H9 (cell line): Measurements from ENCODE around the gene CDC27. TPM values are rescaled to one million over a fixed set of nuclear protein-coding genes. Genes with fewer than 3 reads are reported as not detected.

Experiments used
- DNase-seq: peaks from one replicate; pipeline ENCODE4 v3.0.0-alpha.2; 2017
- H2AFZ ChIP-seq: one replicate; pipeline ENCODE4 v1.6.1; 2013; ENCODE audit warnings: mild to moderate bottlenecking, low read length, control low read depth, moderate library complexity
- H2AK5ac ChIP-seq: 2 replicates; pipeline ENCODE4 v1.6.1; 2013; ENCODE audit warnings: low read length, control low read depth, mixed read lengths; ENCODE audit not compliant: insufficient read length
- H2BK120ac ChIP-seq: one replicate; pipeline ENCODE4 v1.6.1; 2013; ENCODE audit warnings: low read depth, mild to moderate bottlenecking, low read length, control low read depth, inconsistent platforms; ENCODE audit not compliant: poor library complexity, severe bottlenecking
- H2BK12ac ChIP-seq: 2 replicates; pipeline ENCODE4 v1.6.1; 2013; ENCODE audit warnings: low read length, control low read depth, mixed read lengths, low read depth; ENCODE audit not compliant: insufficient read length
- H2BK15ac ChIP-seq: 2 replicates; pipeline ENCODE4 v1.6.1; 2013; ENCODE audit warnings: low read depth, low read length, control low read depth
- H2BK20ac ChIP-seq: one replicate; pipeline ENCODE4 v1.6.1; 2013; ENCODE audit warnings: low read depth, mild to moderate bottlenecking, low read length, control low read depth, inconsistent platforms; ENCODE audit not compliant: poor library complexity, severe bottlenecking
- H2BK5ac ChIP-seq: 2 replicates; pipeline ENCODE4 v1.6.1; 2013; ENCODE audit warnings: low read length, control low read depth, mixed read lengths; ENCODE audit not compliant: insufficient read length
- H3K14ac ChIP-seq: 2 replicates; pipeline ENCODE4 v1.6.1; 2013; ENCODE audit warnings: low read length, control low read depth; ENCODE audit not compliant: insufficient read depth
- H3K18ac ChIP-seq: 2 replicates; pipeline ENCODE4 v1.6.1; 2013; ENCODE audit warnings: low read depth, mild to moderate bottlenecking, mixed read lengths, low read length, control low read depth; ENCODE audit not compliant: insufficient read length
- H3K23ac ChIP-seq: 2 replicates; pipeline ENCODE4 v1.6.1; 2013; ENCODE audit warnings: low read length, control low read depth, mixed read lengths, low read depth; ENCODE audit not compliant: insufficient read length
- H3K23me2 ChIP-seq: 2 replicates; pipeline ENCODE4 v1.6.1; 2013; ENCODE audit warnings: low read depth, mild to moderate bottlenecking, mixed read lengths, low read length, control low read depth; ENCODE audit not compliant: insufficient read length, poor library complexity, severe bottlenecking
- H3K27ac ChIP-seq: 2 replicates; pipeline ENCODE4 v1.5.1; 2013; ENCODE audit warnings: low read length, control low read depth, mixed read lengths, low read depth; ENCODE audit not compliant: insufficient read length
- H3K27me3 ChIP-seq: 2 replicates; pipeline ENCODE4 v1.6.1; 2013; ENCODE audit warnings: low read length, control low read depth, inconsistent platforms; ENCODE audit not compliant: insufficient read depth
- H3K4ac ChIP-seq: 2 replicates; pipeline ENCODE4 v1.6.1; 2013; ENCODE audit warnings: low read depth, mild to moderate bottlenecking, control low read depth, inconsistent platforms, low read length, moderate library complexity
- H3K4me1 ChIP-seq: 2 replicates; pipeline ENCODE4 v1.6.1; 2013; ENCODE audit warnings: low read length, control low read depth, inconsistent platforms; ENCODE audit not compliant: insufficient read depth
- H3K4me2 ChIP-seq: 2 replicates; pipeline ENCODE4 v1.6.1; 2013; ENCODE audit warnings: low read length, control low read depth, mixed read lengths; ENCODE audit not compliant: insufficient read length, insufficient read depth
- H3K56ac ChIP-seq: 2 replicates; pipeline ENCODE4 v1.6.1; 2013; ENCODE audit warnings: low read depth, mild to moderate bottlenecking, mixed read lengths, low read length, control low read depth; ENCODE audit not compliant: insufficient read length
- H3K79me1 ChIP-seq: 2 replicates; pipeline ENCODE4 v1.6.1; 2013; ENCODE audit warnings: low read depth, mild to moderate bottlenecking, moderate library complexity, low read length, control low read depth, inconsistent platforms; ENCODE audit not compliant: insufficient read depth, poor library complexity, severe bottlenecking
- H3K79me2 ChIP-seq: 2 replicates; pipeline ENCODE4 v1.6.1; 2013; ENCODE audit warnings: low read length, control low read depth, inconsistent platforms; ENCODE audit not compliant: insufficient read depth
- H3K9ac ChIP-seq: 2 replicates; pipeline ENCODE4 v1.6.1; 2013; ENCODE audit warnings: low read length, control low read depth, mixed read lengths; ENCODE audit not compliant: insufficient read length; ENCODE audit errors: extremely low read depth
- H3K9me3 ChIP-seq: one replicate; pipeline ENCODE4 v1.6.1; 2013; ENCODE audit warnings: low read depth, low read length, inconsistent platforms; ENCODE audit not compliant: control insufficient read depth
- H3T11ph ChIP-seq: one replicate; pipeline ENCODE4 v1.6.1; 2013; ENCODE audit warnings: mild to moderate bottlenecking, low read length, control low read depth, inconsistent platforms
- H4K20me1 ChIP-seq: one replicate; pipeline ENCODE4 v1.6.1; 2013; ENCODE audit not compliant: control insufficient read depth, insufficient read length, insufficient read depth
- H4K5ac ChIP-seq: 2 replicates; pipeline ENCODE4 v1.6.1; 2013; ENCODE audit warnings: low read depth, mild to moderate bottlenecking, mixed read lengths, low read length, control low read depth; ENCODE audit not compliant: insufficient read length
- H4K8ac ChIP-seq: replicated peaks from 2 replicates; pipeline ENCODE4 v1.6.1; 2013; ENCODE audit warnings: low read length, control low read depth, mixed read lengths, low read depth; ENCODE audit not compliant: insufficient read length
- H4K91ac ChIP-seq: 2 replicates; pipeline ENCODE4 v1.6.1; 2013; ENCODE audit warnings: low read depth, mild to moderate bottlenecking, moderate library complexity, mixed read lengths, low read length, control low read depth; ENCODE audit not compliant: insufficient read length
- H3K27ac Mint-ChIP-seq, 3 experiments: 2 replicates in 2 of 3; 3 replicates in 1 of 3; pipeline ENCODE4 v1.8.0; 2020 to 2021; ENCODE audit warnings: mixed read lengths in 3 of 3, mild to moderate bottlenecking in 1 of 3, moderate library complexity in 1 of 3
- H3K27me3 Mint-ChIP-seq: 2 replicates; pipeline ENCODE4 v1.8.0; 2021; ENCODE audit warnings: low read depth, mild to moderate bottlenecking, moderate library complexity, mixed read lengths
- H3K36me3 Mint-ChIP-seq, 3 experiments: 2 replicates in 2 of 3; 3 replicates in 1 of 3; pipeline ENCODE4 v1.8.0; 2020 to 2021; ENCODE audit warnings: low read depth in 3 of 3, mixed read lengths in 3 of 3; ENCODE audit not compliant: insufficient read depth in 1 of 3
- H3K4me1 Mint-ChIP-seq, 2 experiments: 2 replicates each; pipeline ENCODE4 v1.8.0; 2020; ENCODE audit warnings: mixed read lengths in 2 of 2
- H3K4me3 Mint-ChIP-seq, 2 experiments: 2 replicates in 1 of 2; 3 replicates in 1 of 2; pipeline ENCODE4 v1.8.0; 2020 to 2021; ENCODE audit warnings: mild to moderate bottlenecking in 2 of 2, mixed read lengths in 2 of 2, moderate library complexity in 1 of 2
- H3K9me3 Mint-ChIP-seq, 2 experiments: 2 replicates in 1 of 2; 3 replicates in 1 of 2; pipeline ENCODE4 v1.8.0; 2020; ENCODE audit warnings: mild to moderate bottlenecking in 2 of 2, mixed read lengths in 2 of 2, moderate library complexity in 1 of 2
- CTCF ChIP-seq: fragments of 200-600 bp; sonication (generic); conservative IDR thresholded peaks from 3 replicates; pipeline ENCODE4 v1.8.0; 2021; ENCODE audit warnings: antibody characterized with exemption, mild to moderate bottlenecking
- WGBS: extraction: QIAGEN DNeasy Blood & Tissue Kit; methylation state at CpG from one replicate; pipeline ENCODE4 v1.1.7; 2013; ENCODE audit warnings: missing lambda C conversion rate, low lambda C conversion rate, mixed read lengths; ENCODE audit not compliant: insufficient read length; ENCODE audit errors: extremely low coverage; 5-methylcytosine and 5-hydroxymethylcytosine counted together
- total RNA-seq: library from RNA; stranded (reverse); gene quantifications from 2 replicates; pipeline ENCODE4 v1.2.1, GENCODE V29; 2021

Gene CDC27
- total RNA-seq, 1 experiment from 2014 or later, result 82.5 TPM

- Histone ChIP-seq H3K23ac (no peak overlapping the region), H3K4me2 (no peak overlapping the region), H3K14ac (no peak overlapping the region), H4K91ac (no peak overlapping the region), H3K9me3 (no peaks in the 10 kb centered on the region), H3K79me2 (no peaks in the 10 kb centered on the region), H3K79me1 (peaks cover under 1% of the 10 kb centered on the region), H4K8ac (no peak overlapping the region), H3K27ac (no peak overlapping the region), H4K20me1 (no peaks in the 10 kb centered on the region), H2AK5ac (no peak overlapping the region), H2BK5ac (no peak overlapping the region), H2AFZ (no peak overlapping the region), H3K23me2 (no peaks in the 10 kb centered on the region), H3K9ac (no peak overlapping the region), H4K5ac (no peak overlapping the region), H3K18ac (no peak overlapping the region), H2BK12ac (no peak overlapping the region), H3K4me1 (no peaks in the 10 kb centered on the region), H3K56ac (no peak overlapping the region), H2BK20ac (no peak overlapping the region), H2BK15ac (no peak overlapping the region), H3K4ac (no peak overlapping the region), H3K27me3 (no peaks in the 10 kb centered on the region), H2BK120ac (no peak overlapping the region), H3T11ph (no peak overlapping the region)
- peaks cover 14 to 62% (median 54%) of the 10 kb centered on the region in 3 experiments; a peak in 6 of 7 replicates for H3K36me3 Mint-ChIP-seq
- H3K4me3 Mint-ChIP-seq, result no peak overlapping the region
- no CpG with 5 or more reads among the region's 18 CpGs for WGBS
- H3K9me3 Mint-ChIP-seq, result no peaks in the 10 kb centered on the region
- H3K27me3 Mint-ChIP-seq, result no peaks in the 10 kb centered on the region
- no peaks in the 10 kb centered on the region for H3K4me1 Mint-ChIP-seq
- no peak for DNase-seq
- TF ChIP-seq CTCF, result no peak
- no peak overlapping the region for H3K27ac Mint-ChIP-seq
Observed at GRCh38 chr17:47159315-47159714, 29.8 kb downstream of the CDC27 start.
